MCF 10A (cell line): Measurements from ENCODE around the gene SMC6. TPM values are rescaled to one million over a fixed set of nuclear protein-coding genes. Genes with fewer than 3 reads are reported as not detected.

Experiments
- BruUV-seq: library from RNA; stranded (reverse); fragments of 400-500 nt; replicated peaks from 2 replicates; lab custom pipeline; 2021; lab: Mats Ljungman, UMichigan
- CTCF ChIA-PET: fragments of 300-600 bp; sonication (Branson Sonifier 250); formaldehyde crosslinking; extraction: SDS; loops from one replicate; lab custom pipeline; 2021; ENCODE audit warnings: antibody characterized with exemption, inconsistent platforms; lab: Yijun Ruan, JAX
- POLR2A ChIA-PET: fragments of 300-600, 350-650 bp; sonication (Branson Sonifier 250); formaldehyde crosslinking; extraction: SDS; loops from one replicate; lab custom pipeline; 2020; ENCODE audit warnings: antibody characterized with exemption, inconsistent platforms; lab: Yijun Ruan, JAX
- DNase-seq: peaks from one replicate; pipeline ENCODE4 v3.0.0-alpha.2; 2018; ENCODE audit not compliant: unreplicated experiment
- H3K27ac Mint-ChIP-seq: one replicate; pipeline ENCODE4 v1.8.0; 2022; ENCODE audit warnings: mild to moderate bottlenecking, low read depth, mixed read lengths; ENCODE audit not compliant: unreplicated experiment
- H3K27me3 Mint-ChIP-seq: one replicate; pipeline ENCODE4 v1.8.0; 2022; ENCODE audit warnings: mixed read lengths; ENCODE audit not compliant: insufficient read depth, unreplicated experiment
- H3K36me3 Mint-ChIP-seq: one replicate; pipeline ENCODE4 v1.8.0; 2022; ENCODE audit warnings: mild to moderate bottlenecking, moderate library complexity, mixed read lengths; ENCODE audit not compliant: insufficient read depth, unreplicated experiment
- H3K4me1 Mint-ChIP-seq: one replicate; pipeline ENCODE4 v1.8.0; 2022; ENCODE audit warnings: mixed read lengths; ENCODE audit not compliant: insufficient read depth, unreplicated experiment
- H3K4me3 Mint-ChIP-seq: one replicate; pipeline ENCODE4 v1.8.0; 2022; ENCODE audit warnings: mild to moderate bottlenecking, moderate library complexity, mixed read lengths; ENCODE audit not compliant: unreplicated experiment
- H3K9me3 Mint-ChIP-seq: one replicate; pipeline ENCODE4 v1.8.0; 2022; ENCODE audit warnings: mixed read lengths; ENCODE audit not compliant: unreplicated experiment
- CTCF ChIP-seq: fragments of 200-600 bp; IDR thresholded peaks from one replicate; pipeline ENCODE4 v1.8.0; 2022; ENCODE audit warnings: antibody characterized with exemption, mild to moderate bottlenecking; ENCODE audit not compliant: unreplicated experiment
- intact Hi-C: fragments of 100-400 bp; cut with micrococcal nuclease; formaldehyde crosslinking; loops from 2 replicates; pipeline ENCODE4 v1.14.1; 2022
- total RNA-seq: library from RNA; stranded (reverse); gene quantifications from 2 replicates; pipeline ENCODE4 v1.2.3, GENCODE V29; 2022

The SMC6 gene
- total RNA-seq, 1 experiment from 2014 or later, result 24.7 TPM

- TF ChIP-seq CTCF, result no peak
- no peak for DNase-seq
- BruUV-seq, result no TSS peak
- H3K36me3 Mint-ChIP-seq, result no peaks in the 10 kb centered on the region
- POLR2A ChIA-PET, result no interaction called here
- no peak overlapping the region for H3K4me3 Mint-ChIP-seq
- CTCF ChIA-PET, result interaction anchor here (0.7 to 0.9 kb wide), 2 partner anchors 9 to 11 kb away, joined by 3 to 4 read pairs; no protein-coding TSS in a partner anchor
- H3K27ac Mint-ChIP-seq, result no peak overlapping the region
- H3K27me3 Mint-ChIP-seq, result no peaks in the 10 kb centered on the region
- intact Hi-C loops, result no loop called here
- H3K9me3 Mint-ChIP-seq, result no peaks in the 10 kb centered on the region
- H3K4me1 Mint-ChIP-seq, result no peaks in the 10 kb centered on the region
These were observed 39.7 kb upstream of the SMC6 start for GRCh38 chr2:17793296-17793695.

GRCh38 chr2:17792515-17792914 lies 38.9 kb upstream of the SMC6 start:
- Mint-ChIP-seq H3K27me3 (no peaks in the 10 kb centered on the region), H3K4me1 (no peaks in the 10 kb centered on the region), H3K4me3 (no peak overlapping the region), H3K27ac (no peak overlapping the region), H3K9me3 (no peaks in the 10 kb centered on the region), H3K36me3 (no peaks in the 10 kb centered on the region)
- POLR2A ChIA-PET, result no interaction called here
- no peak for TF ChIP-seq CTCF
- intact Hi-C loops, result no loop called here
- no peak for DNase-seq
- CTCF ChIA-PET, result no interaction called here
- BruUV-seq, result no TSS peak

GRCh38 chr2:17791817-17792130 lies 38.2 kb upstream of the SMC6 start:
- no peaks in the 10 kb centered on the region for H3K4me1 Mint-ChIP-seq
- intact Hi-C loops, result no loop called here
- H3K27ac Mint-ChIP-seq, result no peak overlapping the region
- no peak for DNase-seq
- H3K4me3 Mint-ChIP-seq, result no peak overlapping the region
- H3K36me3 Mint-ChIP-seq, result no peaks in the 10 kb centered on the region
- ChIA-PET POLR2A (no interaction called here), CTCF (no interaction called here)
- TF ChIP-seq CTCF, result no peak
- no peaks in the 10 kb centered on the region for H3K27me3 Mint-ChIP-seq
- no peaks in the 10 kb centered on the region for H3K9me3 Mint-ChIP-seq
- no TSS peak for BruUV-seq

GRCh38 chr2:17791121-17791816 lies 37.7 kb upstream of the SMC6 start:
- no peaks in the 10 kb centered on the region for H3K4me1 Mint-ChIP-seq

More at GRCh38 chr2:17791121-17791816, 37.7 kb upstream of the SMC6 start:
- no peak overlapping the region for H3K4me3 Mint-ChIP-seq
- H3K36me3 Mint-ChIP-seq, result no peaks in the 10 kb centered on the region
- no TSS peak for BruUV-seq
- no peaks in the 10 kb centered on the region for H3K9me3 Mint-ChIP-seq
- ChIA-PET CTCF (interaction anchor here (0.9 kb wide), 1 partner anchor 9 kb away, joined by 3 read pairs; no protein-coding TSS in a partner anchor), POLR2A (no interaction called here)
- H3K27me3 Mint-ChIP-seq, result no peaks in the 10 kb centered on the region
- intact Hi-C loops, result no loop called here
- no peak for TF ChIP-seq CTCF
- no peak overlapping the region for H3K27ac Mint-ChIP-seq
- no peak for DNase-seq
